ENCODE results near the gene DCLK2. TPM values are rescaled to one million over a fixed set of nuclear protein-coding genes. Genes with fewer than 3 reads are reported as not detected.

The DCLK2 gene
- polyA plus RNA-seq, 1 of the 3 experiments (the other 2 are of a cell fraction): 10.1 TPM

- Histone ChIP-seq H3K27ac (ENCODE audit: low read depth in 2 of 2, low read length in 1 of 2) (no peak overlapping the region), H3K9ac (no peak overlapping the region), H3K9me3 (no peaks in the 10 kb centered on the region; the same call in 1 of the 2 replicates), H3K9me2 (no peaks in the 10 kb centered on the region), H3K4me1 (ENCODE audit: control insufficient read depth in 1 of 2, insufficient read depth in 2 of 2, low read depth in 1 of 2, low read length in 1 of 2) (peaks cover 0 to 3% of the 10 kb centered on the region in 2 experiments; a peak in 1 of 4 replicates), H3K27me3 (ENCODE audit: insufficient read depth) (no peaks in the 10 kb centered on the region), H3K79me2 (ENCODE audit: insufficient read depth) (no peaks in the 10 kb centered on the region), H2AFZ (ENCODE audit: low read depth) (no peak overlapping the region), H3K36me3 (replicated peaks in 1 of 2; ENCODE audit: control insufficient read depth in 1 of 2, insufficient read depth in 2 of 2, low read length in 1 of 2) (no peaks in the 10 kb centered on the region), H3F3A (replicated peaks; ENCODE audit: insufficient read depth) (no peaks in the 10 kb centered on the region), H4K20me1 (ENCODE audit: insufficient read depth) (no peaks in the 10 kb centered on the region), H3K4me2 (no peak overlapping the region), H3K4me3 (ENCODE audit: low read depth in 2 of 2, low read length in 1 of 2) (no peak overlapping the region)
- CTCF ChIA-PET: interaction anchor here (1.5 to 1.8 kb wide), 3 partner anchors 22 to 212 kb away, joined by 3 to 6 read pairs (median 4); no protein-coding TSS in a partner anchor
- WGBS (ENCODE audit: low lambda C conversion rate): 81% methylated on average over 7 of the region's 7 CpGs
- TF ChIP-seq SIN3A (IDR thresholded peaks at IDR 0.05; ENCODE audit: borderline replicate concordance, low read depth, low read length) (no peak), RAD21 (IDR thresholded peaks at IDR 0.05; ENCODE audit: low read length) (no peak), FOSL2 (IDR thresholded peaks at IDR 0.05; ENCODE audit: borderline replicate concordance, low read depth) (no peak), CHD2 (IDR thresholded peaks at IDR 0.05; ENCODE audit: low read length, partially characterized antibody) (no peak), USF2 (IDR thresholded peaks at IDR 0.05; ENCODE audit: borderline replicate concordance, low read depth, low read length) (no peak), EP300 (IDR thresholded peaks at IDR 0.05; ENCODE audit: borderline replicate concordance in 1 of 2, low read depth in 1 of 2, low read length in 1 of 2) (no peak), FOXM1 (IDR thresholded peaks at IDR 0.05; ENCODE audit: low read depth) (no peak), MAX (IDR thresholded peaks at IDR 0.05; ENCODE audit: low read depth) (no peak)
- TF ChIP-seq, protein P1, sequence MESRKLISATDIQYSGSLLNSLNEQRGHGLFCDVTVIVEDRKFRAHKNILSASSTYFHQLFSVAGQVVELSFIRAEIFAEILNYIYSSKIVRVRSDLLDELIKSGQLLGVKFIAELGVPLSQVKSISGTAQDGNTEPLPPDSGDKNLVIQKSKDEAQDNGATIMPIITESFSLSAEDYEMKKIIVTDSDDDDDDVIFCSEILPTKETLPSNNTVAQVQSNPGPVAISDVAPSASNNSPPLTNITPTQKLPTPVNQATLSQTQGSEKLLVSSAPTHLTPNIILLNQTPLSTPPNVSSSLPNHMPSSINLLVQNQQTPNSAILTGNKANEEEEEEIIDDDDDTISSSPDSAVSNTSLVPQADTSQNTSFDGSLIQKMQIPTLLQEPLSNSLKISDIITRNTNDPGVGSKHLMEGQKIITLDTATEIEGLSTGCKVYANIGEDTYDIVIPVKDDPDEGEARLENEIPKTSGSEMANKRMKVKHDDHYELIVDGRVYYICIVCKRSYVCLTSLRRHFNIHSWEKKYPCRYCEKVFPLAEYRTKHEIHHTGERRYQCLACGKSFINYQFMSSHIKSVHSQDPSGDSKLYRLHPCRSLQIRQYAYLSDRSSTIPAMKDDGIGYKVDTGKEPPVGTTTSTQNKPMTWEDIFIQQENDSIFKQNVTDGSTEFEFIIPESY (IDR thresholded peaks at IDR 0.05; ENCODE audit: borderline replicate concordance, low read depth): no peak
- DNase-seq: no peak
- POLR2A ChIA-PET: no interaction called here
Observed at GRCh38 chr4:150032541-150032940, 45.7 kb upstream of the DCLK2 start.

DNA sequence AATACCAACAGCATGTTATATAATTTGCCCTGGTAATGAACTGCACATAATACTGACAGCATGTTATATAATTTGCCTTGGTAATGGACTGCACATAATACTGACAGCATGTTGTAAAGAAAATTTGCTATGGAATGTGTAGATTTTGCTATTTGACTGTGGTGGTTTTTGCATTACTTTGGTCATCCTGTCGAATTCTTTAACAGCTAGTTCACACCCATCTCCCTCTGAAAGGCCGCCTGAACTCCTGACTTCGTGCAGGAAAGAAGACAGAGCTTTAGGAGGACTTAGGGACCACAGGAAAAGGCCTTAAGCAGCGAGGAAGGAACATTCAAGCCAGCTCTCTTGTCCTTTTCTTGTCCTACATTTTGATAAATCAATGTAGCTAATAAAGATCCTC, 45.2 kb upstream of the DCLK2 start:
- H3K79me2 ChIP-seq (ENCODE audit: insufficient read depth): no peaks in the 10 kb centered on the region
- H3K4me2 ChIP-seq: no peak overlapping the region
- no peaks in the 10 kb centered on the region for H3K9me2 ChIP-seq
- ChIA-PET POLR2A (no interaction called here), CTCF (interaction anchor here (0.6 to 1.9 kb wide), 6 partner anchors 22 to 800 kb away, joined by 3 to 6 read pairs (median 4); no protein-coding TSS in a partner anchor)
- H3K4me3 ChIP-seq (ENCODE audit: low read depth in 2 of 2, low read length in 1 of 2): no peak overlapping the region
- no peaks in the 10 kb centered on the region for H4K20me1 ChIP-seq (ENCODE audit: insufficient read depth)
- peaks cover 0 to 3% of the 10 kb centered on the region in 2 experiments; a peak in 1 of 4 replicates for H3K4me1 ChIP-seq (ENCODE audit: control insufficient read depth in 1 of 2, insufficient read depth in 2 of 2, low read depth in 1 of 2, low read length in 1 of 2)
- no peak for TF ChIP-seq MXI1 (IDR thresholded peaks at IDR 0.05; ENCODE audit: low read depth, low read length)
- no peak for TF ChIP-seq CTCF (IDR thresholded peaks at IDR 0.05)
- no peak for TF ChIP-seq JUND (IDR thresholded peaks at IDR 0.05)
- TF ChIP-seq GABPA (IDR thresholded peaks at IDR 0.05; ENCODE audit: low read depth): no peak
- no peak for TF ChIP-seq GATA2 (CRISPR knock-in tag; IDR thresholded peaks at IDR 0.05)
- TF ChIP-seq NFIC (IDR thresholded peaks at IDR 0.05; ENCODE audit: borderline replicate concordance): no peak
- TF ChIP-seq NRF1 (IDR thresholded peaks at IDR 0.05; ENCODE audit: low read depth, low read length): no peak
- TF ChIP-seq SIN3A (IDR thresholded peaks at IDR 0.05; ENCODE audit: borderline replicate concordance, low read depth, low read length): no peak
- no peaks in the 10 kb centered on the region; the same call in 1 of the 2 replicates for H3K9me3 ChIP-seq
- no peak overlapping the region for H3K27ac ChIP-seq (ENCODE audit: low read depth in 2 of 2, low read length in 1 of 2)
- no peak for DNase-seq
- no peak overlapping the region for H3K9ac ChIP-seq
- H3K27me3 ChIP-seq (ENCODE audit: insufficient read depth): no peaks in the 10 kb centered on the region
- 69% methylated on average over 4 of the region's 4 CpGs for WGBS (ENCODE audit: low lambda C conversion rate)
- H3K36me3 ChIP-seq (replicated peaks in 1 of 2; ENCODE audit: control insufficient read depth in 1 of 2, insufficient read depth in 2 of 2, low read length in 1 of 2): no peaks in the 10 kb centered on the region
- no peak overlapping the region for H2AFZ ChIP-seq (ENCODE audit: low read depth)
- no peaks in the 10 kb centered on the region for H3F3A ChIP-seq (replicated peaks; ENCODE audit: insufficient read depth)

All from SK-N-SH (cell line).